ENCODE measurements around the gene FASTK.
A peak's percentile ranks its signal among the peaks of the same experiment; 100 is the strongest.

Gene FASTK

GRCh38 chr7:151063212-151063561 is 17.4 kb downstream of the FASTK start:
- H3K79me2 ChIP-seq (ENCODE audit: insufficient read depth, low read length), result peaks cover 29% of the 10 kb centered on the region
- no peak overlapping the region for H3K9ac ChIP-seq (ENCODE audit: low read depth, low read length, poor library complexity, severe bottlenecking)
- H3F3A ChIP-seq (ENCODE audit: low read depth), result no peaks in the 10 kb centered on the region
- no peak for TF ChIP-seq EZH2phosphoT487 (IDR thresholded peaks at IDR 0.05; ENCODE audit: borderline replicate concordance)
- no peak for TF ChIP-seq CTCF (conservative IDR thresholded peaks at IDR 0.05; ENCODE audit: low read length)
- no peaks in the 10 kb centered on the region for H3K9me3 ChIP-seq (ENCODE audit: insufficient read depth, low read depth, low read length)
- peaks cover 22% of the 10 kb centered on the region for H3K4me1 ChIP-seq (ENCODE audit: insufficient read depth, low read length, poor library complexity, severe bottlenecking)
- no peak overlapping the region for H2AFZ ChIP-seq (ENCODE audit: low read length)
- no peaks in the 10 kb centered on the region for H3K9me2 ChIP-seq (replicated peaks; ENCODE audit: low read depth, low read length)
- peaks cover 30% of the 10 kb centered on the region; the same call in 1 of the 2 replicates for H3K36me3 ChIP-seq (ENCODE audit: insufficient read depth, low read length)
- H3K4me3 ChIP-seq (ENCODE audit: low read length, poor library complexity, severe bottlenecking), result no peak overlapping the region
- no peaks in the 10 kb centered on the region for H3K27me3 ChIP-seq (ENCODE audit: insufficient read depth, low read length, poor library complexity, severe bottlenecking)
- peaks cover 28% of the 10 kb centered on the region for H4K20me1 ChIP-seq (ENCODE audit: insufficient read depth, low read length, poor library complexity, severe bottlenecking)
- H3K4me2 ChIP-seq (ENCODE audit: low read depth, low read length, poor library complexity, severe bottlenecking), result no peak overlapping the region

GRCh38 chr7:151062399-151063211 is 18.0 kb downstream of the FASTK start:
- Histone ChIP-seq H2AFZ (ENCODE audit: low read length) (no peak overlapping the region), H3K9ac (ENCODE audit: low read depth, low read length, poor library complexity, severe bottlenecking) (no peak overlapping the region), H3K27me3 (ENCODE audit: insufficient read depth, low read length, poor library complexity, severe bottlenecking) (no peaks in the 10 kb centered on the region), H3K36me3 (ENCODE audit: insufficient read depth, low read length) (peaks cover 25% of the 10 kb centered on the region; the same call in 1 of the 2 replicates), H3K4me3 (ENCODE audit: low read length, poor library complexity, severe bottlenecking) (peak overlapping the region; percentile 93), H3K79me2 (ENCODE audit: insufficient read depth, low read length) (peaks cover 29% of the 10 kb centered on the region), H4K20me1 (ENCODE audit: insufficient read depth, low read length, poor library complexity, severe bottlenecking) (peaks cover 28% of the 10 kb centered on the region), H3K9me2 (replicated peaks; ENCODE audit: low read depth, low read length) (no peaks in the 10 kb centered on the region), H3K4me2 (ENCODE audit: low read depth, low read length, poor library complexity, severe bottlenecking) (peak overlapping the region; percentile 94), H3K9me3 (ENCODE audit: insufficient read depth, low read depth, low read length) (no peaks in the 10 kb centered on the region), H3F3A (ENCODE audit: low read depth) (no peaks in the 10 kb centered on the region), H3K4me1 (ENCODE audit: insufficient read depth, low read length, poor library complexity, severe bottlenecking) (peaks cover 22% of the 10 kb centered on the region)
- TF ChIP-seq CTCF (conservative IDR thresholded peaks at IDR 0.05; ENCODE audit: low read length) (no peak), EZH2phosphoT487 (IDR thresholded peaks at IDR 0.05; ENCODE audit: borderline replicate concordance) (no peak)

GRCh38 chr7:151062111-151062398 is 18.6 kb downstream of the FASTK start:
- Histone ChIP-seq H3K4me2 (ENCODE audit: low read depth, low read length, poor library complexity, severe bottlenecking) (peak overlapping the region; percentile 94), H3K27me3 (ENCODE audit: insufficient read depth, low read length, poor library complexity, severe bottlenecking) (no peaks in the 10 kb centered on the region), H3K4me1 (ENCODE audit: insufficient read depth, low read length, poor library complexity, severe bottlenecking) (peaks cover 25% of the 10 kb centered on the region), H3K79me2 (ENCODE audit: insufficient read depth, low read length) (peaks cover 34% of the 10 kb centered on the region), H3K9ac (ENCODE audit: low read depth, low read length, poor library complexity, severe bottlenecking) (no peak overlapping the region), H3F3A (ENCODE audit: low read depth) (no peaks in the 10 kb centered on the region), H3K4me3 (ENCODE audit: low read length, poor library complexity, severe bottlenecking) (peak overlapping the region; percentile 93), H3K9me3 (ENCODE audit: insufficient read depth, low read depth, low read length) (no peaks in the 10 kb centered on the region), H3K36me3 (ENCODE audit: insufficient read depth, low read length) (peaks cover 19% of the 10 kb centered on the region; the same call in 1 of the 2 replicates), H2AFZ (ENCODE audit: low read length) (no peak overlapping the region), H4K20me1 (ENCODE audit: insufficient read depth, low read length, poor library complexity, severe bottlenecking) (peaks cover 28% of the 10 kb centered on the region), H3K9me2 (replicated peaks; ENCODE audit: low read depth, low read length) (no peaks in the 10 kb centered on the region)
- TF ChIP-seq CTCF (conservative IDR thresholded peaks at IDR 0.05; ENCODE audit: low read length), result no peak
- no peak for TF ChIP-seq EZH2phosphoT487 (IDR thresholded peaks at IDR 0.05; ENCODE audit: borderline replicate concordance)

Data from Loucy (cell line).